ENCODE results near the gene FHIP1A.
A peak's percentile ranks its signal among the peaks of the same experiment; 100 is the strongest.
"Not testable (repeated sequence)": the region's sequence is repeated elsewhere in the genome, so short reads cannot be mapped to it uniquely, and the experiment has no call there.

FHIP1A gene

GRCh38 chr4:151408630-151409469, at the start of gene FHIP1A:
TSS of gene FHIP1A (plus strand) at chr4:151409176. CDS start at chr4:151566260, 157,084 bp downstream.
- no peaks in the 10 kb centered on the region for H3K9me3 Mint-ChIP-seq

GRCh38 chr4:151359576-151359975, 49.4 kb upstream of the FHIP1A start:
- no peaks in the 10 kb centered on the region for H3K9me3 Mint-ChIP-seq
- H3K4me1 Mint-ChIP-seq (ENCODE audit: low read depth) = peaks cover 4% of the 10 kb centered on the region
- H3K4me3 Mint-ChIP-seq = no peak overlapping the region
- H3K36me3 Mint-ChIP-seq (ENCODE audit: low read depth) = no peaks in the 10 kb centered on the region
- H3K27me3 Mint-ChIP-seq (ENCODE audit: low read depth) = peaks cover 10% of the 10 kb centered on the region
- no peak overlapping the region for H3K27ac Mint-ChIP-seq
- DNase-seq (ENCODE audit: low spot score) = no peak

More at GRCh38 chr4:151408630-151409469, at the start of gene FHIP1A:
- Mint-ChIP-seq H3K27ac (no peak within 1 kb of the TSS), H3K4me1 (ENCODE audit: low read depth) (peaks cover 16% of the 10 kb centered on the region), H3K27me3 (ENCODE audit: low read depth) (peaks cover 57% of the 10 kb centered on the region), H3K4me3 (peak within 1 kb of the TSS; percentile 81), H3K36me3 (ENCODE audit: low read depth) (no peaks in the 10 kb centered on the region)
- DNase-seq (ENCODE audit: low spot score) = peak; percentile 53

GRCh38 chr4:151361126-151361525, 47.9 kb upstream of the FHIP1A start:
- Mint-ChIP-seq H3K4me3 (no peak overlapping the region), H3K27ac (no peak overlapping the region), H3K9me3 (no peaks in the 10 kb centered on the region), H3K36me3 (ENCODE audit: low read depth) (no peaks in the 10 kb centered on the region), H3K4me1 (ENCODE audit: low read depth) (peaks cover 4% of the 10 kb centered on the region), H3K27me3 (ENCODE audit: low read depth) (peaks cover 8% of the 10 kb centered on the region)
- no peak for DNase-seq (ENCODE audit: low spot score)

- Mint-ChIP-seq H3K4me1 (ENCODE audit: low read depth) (peaks cover 4% of the 10 kb centered on the region), H3K27ac (no peak overlapping the region), H3K4me3 (no peak overlapping the region), H3K9me3 (no peaks in the 10 kb centered on the region), H3K27me3 (ENCODE audit: low read depth) (peaks cover 8% of the 10 kb centered on the region), H3K36me3 (ENCODE audit: low read depth) (no peaks in the 10 kb centered on the region)
- DNase-seq (ENCODE audit: low spot score) = no peak
Observed at GRCh38 chr4:151361966-151362365, 47.0 kb upstream of the FHIP1A start.

- Mint-ChIP-seq H3K4me1 (ENCODE audit: low read depth) (peaks cover 4% of the 10 kb centered on the region), H3K27me3 (ENCODE audit: low read depth) (peaks cover 8% of the 10 kb centered on the region), H3K27ac (no peak overlapping the region), H3K36me3 (ENCODE audit: low read depth) (no peaks in the 10 kb centered on the region), H3K4me3 (no peak overlapping the region), H3K9me3 (no peaks in the 10 kb centered on the region)
- DNase-seq (ENCODE audit: low spot score) = peak; percentile 64
Observed at GRCh38 chr4:151362404-151363164, 46.4 kb upstream of the FHIP1A start.

- Mint-ChIP-seq H3K36me3 (ENCODE audit: low read depth) (no peaks in the 10 kb centered on the region), H3K4me3 (no peak overlapping the region), H3K27ac (no peak overlapping the region), H3K4me1 (ENCODE audit: low read depth) (no peaks in the 10 kb centered on the region), H3K27me3 (ENCODE audit: low read depth) (peaks cover 8% of the 10 kb centered on the region), H3K9me3 (no peaks in the 10 kb centered on the region)
- DNase-seq (ENCODE audit: low spot score) = no peak
Observed at GRCh38 chr4:151376540-151376939, 32.4 kb upstream of the FHIP1A start.

GRCh38 chr4:151389311-151389710, 19.7 kb upstream of the FHIP1A start:
- Mint-ChIP-seq H3K27me3 (ENCODE audit: low read depth) (no peaks in the 10 kb centered on the region), H3K4me1 (ENCODE audit: low read depth) (no peaks in the 10 kb centered on the region), H3K27ac (no peak overlapping the region), H3K9me3 (no peaks in the 10 kb centered on the region), H3K36me3 (ENCODE audit: low read depth) (no peaks in the 10 kb centered on the region), H3K4me3 (no peak overlapping the region)
- DNase-seq (ENCODE audit: low spot score) = no peak

GRCh38 chr4:151389799-151390198, 19.2 kb upstream of the FHIP1A start:
- H3K4me1 Mint-ChIP-seq (ENCODE audit: low read depth); H3K27ac Mint-ChIP-seq; H3K27me3 Mint-ChIP-seq (ENCODE audit: low read depth); H3K9me3 Mint-ChIP-seq; H3K4me3 Mint-ChIP-seq; DNase-seq (ENCODE audit: low spot score); H3K36me3 Mint-ChIP-seq (ENCODE audit: low read depth): not testable (repeated sequence)

- no peaks in the 10 kb centered on the region for H3K9me3 Mint-ChIP-seq
- no peak for DNase-seq (ENCODE audit: low spot score)
- no peaks in the 10 kb centered on the region for H3K4me1 Mint-ChIP-seq (ENCODE audit: low read depth)
- peaks cover 2% of the 10 kb centered on the region for H3K27me3 Mint-ChIP-seq (ENCODE audit: low read depth)
- H3K27ac Mint-ChIP-seq = no peak overlapping the region
- H3K4me3 Mint-ChIP-seq = no peak overlapping the region
- no peaks in the 10 kb centered on the region for H3K36me3 Mint-ChIP-seq (ENCODE audit: low read depth)
Observed at GRCh38 chr4:151395873-151396272, 13.1 kb upstream of the FHIP1A start.

- H3K9me3 Mint-ChIP-seq = no peaks in the 10 kb centered on the region
- no peaks in the 10 kb centered on the region for H3K36me3 Mint-ChIP-seq (ENCODE audit: low read depth)
- no peak for DNase-seq (ENCODE audit: low spot score)
- H3K4me1 Mint-ChIP-seq (ENCODE audit: low read depth) = no peaks in the 10 kb centered on the region
- no peak overlapping the region for H3K27ac Mint-ChIP-seq
- H3K4me3 Mint-ChIP-seq = no peak overlapping the region
- H3K27me3 Mint-ChIP-seq (ENCODE audit: low read depth) = peaks cover 7% of the 10 kb centered on the region
Observed at GRCh38 chr4:151400343-151400742, 8.6 kb upstream of the FHIP1A start.

- Mint-ChIP-seq H3K27ac (no peak overlapping the region), H3K4me1 (ENCODE audit: low read depth) (no peaks in the 10 kb centered on the region), H3K27me3 (ENCODE audit: low read depth) (peaks cover 13% of the 10 kb centered on the region), H3K4me3 (no peak overlapping the region), H3K9me3 (no peaks in the 10 kb centered on the region), H3K36me3 (ENCODE audit: low read depth) (no peaks in the 10 kb centered on the region)
- DNase-seq (ENCODE audit: low spot score) = no peak
Observed at GRCh38 chr4:151401739-151402138, 7.2 kb upstream of the FHIP1A start.

GRCh38 chr4:151402145-151402865, 6.7 kb upstream of the FHIP1A start:
- Mint-ChIP-seq H3K27ac (no peak overlapping the region), H3K9me3 (no peaks in the 10 kb centered on the region), H3K4me1 (ENCODE audit: low read depth) (no peaks in the 10 kb centered on the region), H3K36me3 (ENCODE audit: low read depth) (no peaks in the 10 kb centered on the region), H3K27me3 (ENCODE audit: low read depth) (peaks cover 18% of the 10 kb centered on the region), H3K4me3 (no peak overlapping the region)
- no peak for DNase-seq (ENCODE audit: low spot score)

- peaks cover 11% of the 10 kb centered on the region for H3K4me1 Mint-ChIP-seq (ENCODE audit: low read depth)
- H3K9me3 Mint-ChIP-seq = no peaks in the 10 kb centered on the region
- DNase-seq (ENCODE audit: low spot score) = no peak
- no peaks in the 10 kb centered on the region for H3K36me3 Mint-ChIP-seq (ENCODE audit: low read depth)
- H3K27me3 Mint-ChIP-seq (ENCODE audit: low read depth) = peaks cover 28% of the 10 kb centered on the region
- H3K27ac Mint-ChIP-seq = no peak overlapping the region
- H3K4me3 Mint-ChIP-seq = no peak overlapping the region
Observed at GRCh38 chr4:151403656-151404055, 5.3 kb upstream of the FHIP1A start.

- H3K9me3 Mint-ChIP-seq; H3K27ac Mint-ChIP-seq; DNase-seq (ENCODE audit: low spot score); H3K36me3 Mint-ChIP-seq (ENCODE audit: low read depth); H3K4me3 Mint-ChIP-seq: not testable (repeated sequence)
- Mint-ChIP-seq H3K27me3 (ENCODE audit: low read depth) (peaks cover 37% of the 10 kb centered on the region), H3K4me1 (ENCODE audit: low read depth) (peaks cover 16% of the 10 kb centered on the region)
Observed at GRCh38 chr4:151404802-151405201, 4.2 kb upstream of the FHIP1A start.
